ENCODE results near the gene ITGBL1. TPM values are rescaled to one million over a fixed set of nuclear protein-coding genes. Genes with fewer than 3 reads are reported as not detected.

The ITGBL1 gene
- total RNA-seq, 2 experiments from 2014 or later = not detected

DNA sequence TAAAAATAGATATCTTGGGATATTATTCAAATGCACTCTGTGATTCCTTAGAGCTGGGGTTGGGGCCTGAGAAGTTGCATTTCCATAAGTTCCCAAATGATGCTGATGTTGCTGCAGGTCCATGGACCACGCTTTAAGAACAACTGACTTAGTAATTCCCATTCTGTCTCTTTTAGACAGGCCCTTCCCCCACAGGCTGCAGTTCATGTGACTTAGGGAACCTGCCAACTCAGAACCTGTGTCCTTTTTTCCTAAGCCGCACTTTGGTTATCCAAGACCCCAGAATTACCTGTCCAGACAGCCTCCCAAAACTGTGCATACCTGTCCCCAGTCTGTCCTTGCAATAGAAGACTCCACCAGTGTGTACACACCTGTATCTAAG lies 1.7 kb upstream of the ITGBL1 start:
- no TSS peak for BruUV-seq (replicated peaks)
- no peaks in the 10 kb centered on the region for H3K9me2 ChIP-seq (ENCODE audit: insufficient read depth, low read length)

DNA sequence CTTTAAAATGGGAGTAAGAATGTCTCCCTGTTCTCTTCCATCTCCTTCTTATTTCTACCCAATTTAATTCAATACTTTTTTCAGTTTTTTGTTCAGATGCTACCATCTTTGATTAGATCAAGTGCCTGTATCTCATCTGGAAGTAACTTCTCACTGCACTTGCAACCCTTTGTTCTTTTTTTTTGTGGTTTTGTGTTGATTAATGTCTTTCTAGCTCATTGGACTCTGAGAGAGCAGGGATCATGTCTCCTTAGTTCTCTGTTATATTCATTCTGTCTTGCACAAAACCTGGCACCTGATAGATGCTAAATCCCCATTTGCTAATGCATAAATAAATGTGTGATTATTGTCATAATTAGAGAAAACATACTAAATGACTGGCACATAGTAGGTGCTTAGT lies 834 bp upstream of the ITGBL1 start:
- Histone ChIP-seq H4K20me1 (ENCODE audit: insufficient read depth, low read length) (no peaks in the 10 kb centered on the region), H3K9me2 (ENCODE audit: insufficient read depth, low read length) (no peaks in the 10 kb centered on the region), H2AFZ (ENCODE audit: low read length) (no peak overlapping the region), H3K4me3 (ENCODE audit: low read depth, low read length, poor library complexity, severe bottlenecking) (no peak overlapping the region), H3K9me3 (ENCODE audit: low read length) (no peaks in the 10 kb centered on the region), H3K36me3 (ENCODE audit: insufficient read depth, low read length) (no peaks in the 10 kb centered on the region), H3K27ac (ENCODE audit: low read depth, low read length, poor library complexity, severe bottlenecking) (no peak overlapping the region), H3K79me2 (ENCODE audit: insufficient read depth, low read depth, low read length) (no peaks in the 10 kb centered on the region), H3K4me1 (ENCODE audit: insufficient read depth, low read length, poor library complexity, severe bottlenecking) (no peaks in the 10 kb centered on the region), H3K4me2 (ENCODE audit: low read length) (no peak overlapping the region)
- BruUV-seq (replicated peaks) = no TSS peak
- no peak for DNase-seq (ENCODE audit: low spot score)
- ChIA-PET CTCF (ENCODE audit: unreplicated experiment) (no interaction called here), POLR2A (no interaction called here)
- intact Hi-C loops (cut with micrococcal nuclease; ENCODE audit: unreplicated experiment) = no loop called here
- no peak for TF ChIP-seq EZH2phosphoT487 (IDR thresholded peaks at IDR 0.05; ENCODE audit: borderline replicate concordance, low read depth, low read length)
- TF ChIP-seq, protein P1, sequence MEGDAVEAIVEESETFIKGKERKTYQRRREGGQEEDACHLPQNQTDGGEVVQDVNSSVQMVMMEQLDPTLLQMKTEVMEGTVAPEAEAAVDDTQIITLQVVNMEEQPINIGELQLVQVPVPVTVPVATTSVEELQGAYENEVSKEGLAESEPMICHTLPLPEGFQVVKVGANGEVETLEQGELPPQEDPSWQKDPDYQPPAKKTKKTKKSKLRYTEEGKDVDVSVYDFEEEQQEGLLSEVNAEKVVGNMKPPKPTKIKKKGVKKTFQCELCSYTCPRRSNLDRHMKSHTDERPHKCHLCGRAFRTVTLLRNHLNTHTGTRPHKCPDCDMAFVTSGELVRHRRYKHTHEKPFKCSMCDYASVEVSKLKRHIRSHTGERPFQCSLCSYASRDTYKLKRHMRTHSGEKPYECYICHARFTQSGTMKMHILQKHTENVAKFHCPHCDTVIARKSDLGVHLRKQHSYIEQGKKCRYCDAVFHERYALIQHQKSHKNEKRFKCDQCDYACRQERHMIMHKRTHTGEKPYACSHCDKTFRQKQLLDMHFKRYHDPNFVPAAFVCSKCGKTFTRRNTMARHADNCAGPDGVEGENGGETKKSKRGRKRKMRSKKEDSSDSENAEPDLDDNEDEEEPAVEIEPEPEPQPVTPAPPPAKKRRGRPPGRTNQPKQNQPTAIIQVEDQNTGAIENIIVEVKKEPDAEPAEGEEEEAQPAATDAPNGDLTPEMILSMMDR (conservative IDR thresholded peaks at IDR 0.05; ENCODE audit: low read length) = no peak

More for the DNA sequence above, 1.7 kb upstream of the ITGBL1 start:
- TF ChIP-seq, protein P1 (conservative IDR thresholded peaks at IDR 0.05; ENCODE audit: low read length) = no peak
- TF ChIP-seq EZH2phosphoT487 (IDR thresholded peaks at IDR 0.05; ENCODE audit: borderline replicate concordance, low read depth, low read length) = no peak
- Histone ChIP-seq H3K27ac (ENCODE audit: low read depth, low read length, poor library complexity, severe bottlenecking) (no peak overlapping the region), H3K36me3 (ENCODE audit: insufficient read depth, low read length) (no peaks in the 10 kb centered on the region), H3K9me3 (ENCODE audit: low read length) (no peaks in the 10 kb centered on the region), H3K79me2 (ENCODE audit: insufficient read depth, low read depth, low read length) (no peaks in the 10 kb centered on the region), H4K20me1 (ENCODE audit: insufficient read depth, low read length) (no peaks in the 10 kb centered on the region), H3K4me3 (ENCODE audit: low read depth, low read length, poor library complexity, severe bottlenecking) (no peak overlapping the region), H3K4me1 (ENCODE audit: insufficient read depth, low read length, poor library complexity, severe bottlenecking) (no peaks in the 10 kb centered on the region), H2AFZ (ENCODE audit: low read length) (no peak overlapping the region), H3K4me2 (ENCODE audit: low read length) (no peak overlapping the region)
- ChIA-PET CTCF (ENCODE audit: unreplicated experiment) (no interaction called here), POLR2A (interaction anchor here (0.9 kb wide), 1 partner anchor 15 kb away, joined by 3 read pairs; no protein-coding TSS in a partner anchor)
- intact Hi-C loops (cut with micrococcal nuclease; ENCODE audit: unreplicated experiment) = no loop called here
- DNase-seq (ENCODE audit: low spot score) = no peak

DNA sequence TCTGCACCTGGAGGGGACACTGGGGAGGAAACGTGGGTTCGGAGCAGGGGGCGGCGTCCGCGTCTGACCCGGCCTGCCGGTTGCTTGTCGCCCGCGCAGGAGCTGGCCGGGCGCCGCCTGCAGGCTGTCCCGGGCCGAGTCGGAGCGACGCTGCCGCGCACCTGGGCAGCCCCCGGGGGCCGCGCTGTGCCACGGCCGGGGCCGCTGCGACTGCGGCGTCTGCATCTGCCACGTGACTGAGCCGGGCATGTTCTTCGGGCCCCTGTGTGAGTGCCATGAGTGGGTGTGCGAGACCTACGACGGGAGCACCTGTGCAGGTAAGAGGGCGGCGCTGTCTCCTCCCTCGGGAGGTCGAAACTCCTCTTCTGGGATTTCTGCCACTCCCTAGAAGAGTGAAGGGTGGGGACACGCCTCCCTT lies 1.3 kb downstream of the ITGBL1 start:
- no TSS peak for BruUV-seq (replicated peaks)
- intact Hi-C loops (cut with micrococcal nuclease; ENCODE audit: unreplicated experiment) = no loop called here
- no peaks in the 10 kb centered on the region for H3K79me2 ChIP-seq (ENCODE audit: insufficient read depth, low read depth, low read length)

More for the DNA sequence above, 1.3 kb downstream of the ITGBL1 start:
- no peaks in the 10 kb centered on the region for H3K4me1 ChIP-seq (ENCODE audit: insufficient read depth, low read length, poor library complexity, severe bottlenecking)
- POLR2A ChIA-PET = no interaction called here
- H3K4me2 ChIP-seq (ENCODE audit: low read length) = no peak overlapping the region
- CTCF ChIA-PET (ENCODE audit: unreplicated experiment) = no interaction called here
- H3K36me3 ChIP-seq (ENCODE audit: insufficient read depth, low read length) = no peaks in the 10 kb centered on the region
- no peak for DNase-seq (ENCODE audit: low spot score)
- H3K9me3 ChIP-seq (ENCODE audit: low read length) = no peaks in the 10 kb centered on the region
- H3K27ac ChIP-seq (ENCODE audit: low read depth, low read length, poor library complexity, severe bottlenecking) = no peak overlapping the region
- no peak for TF ChIP-seq EZH2phosphoT487 (IDR thresholded peaks at IDR 0.05; ENCODE audit: borderline replicate concordance, low read depth, low read length)
- TF ChIP-seq, protein P1 (conservative IDR thresholded peaks at IDR 0.05; ENCODE audit: low read length) = no peak
- H2AFZ ChIP-seq (ENCODE audit: low read length) = no peak overlapping the region
- no peak overlapping the region for H3K4me3 ChIP-seq (ENCODE audit: low read depth, low read length, poor library complexity, severe bottlenecking)
- no peaks in the 10 kb centered on the region for H3K9me2 ChIP-seq (ENCODE audit: insufficient read depth, low read length)
- no peaks in the 10 kb centered on the region for H4K20me1 ChIP-seq (ENCODE audit: insufficient read depth, low read length)
